Natural killer cell (primary cell): ENCODE results near the gene ZNF512. TPM values are rescaled to one million over a fixed set of nuclear protein-coding genes. Genes with fewer than 3 reads are reported as not detected.
A peak's percentile ranks its signal among the peaks of the same experiment; 100 is the strongest.
"Not testable (repeated sequence)": the region's sequence is repeated elsewhere in the genome, so short reads cannot be mapped to it uniquely, and the experiment has no call there.

Experiments
- ATAC-seq, 3 donors: fragments of 150-1000 bp in 2 of 3; fragments of 200-7000 bp in 1 of 3; cut with Tn5 transposase; 1 replicate in 1 of 3; 2 replicates in 2 of 3; pipeline ENCODE4 v1.10.0; 2021; ENCODE audit warnings: mild to moderate bottlenecking in 2 of 3, moderate library complexity in 2 of 3
- DNase-seq, 2 donors: peaks; one replicate each; pipeline versions ENCODE4 v3.0.0 to v3.0.0-alpha.2; 2013 to 2021; ENCODE audit warnings: mixed read lengths in 1 of 2
- H3K27ac ChIP-seq: one replicate; pipeline ENCODE4 v1.5.1; 2013; ENCODE audit warnings: mild to moderate bottlenecking, low read length
- H3K27me3 ChIP-seq: one replicate; pipeline ENCODE4 v1.6.1; 2013; ENCODE audit warnings: low read length; ENCODE audit not compliant: control insufficient read depth, insufficient read depth
- H3K36me3 ChIP-seq: one replicate; pipeline ENCODE4 v1.6.1; 2013; ENCODE audit warnings: low read length; ENCODE audit not compliant: control insufficient read depth, insufficient read depth
- H3K4me1 ChIP-seq: one replicate; pipeline ENCODE4 v1.6.1; 2013; ENCODE audit warnings: low read length; ENCODE audit not compliant: control insufficient read depth, insufficient read depth
- H3K4me3 ChIP-seq: one replicate; pipeline ENCODE4 v1.5.1; 2013; ENCODE audit warnings: low read length
- H3K9me3 ChIP-seq: one replicate; pipeline ENCODE4 v1.6.1; 2013; ENCODE audit warnings: low read length; ENCODE audit not compliant: control insufficient read depth, insufficient read depth
- H3K27ac Mint-ChIP-seq, 2 donors: one replicate each; pipeline ENCODE4 v1.8.0; 2022; ENCODE audit warnings: mild to moderate bottlenecking in 2 of 2, mixed read lengths in 2 of 2, moderate library complexity in 1 of 2
- H3K27me3 Mint-ChIP-seq, 2 donors: one replicate each; pipeline ENCODE4 v1.8.0; 2022; ENCODE audit warnings: low read depth in 2 of 2, mixed read lengths in 2 of 2
- H3K36me3 Mint-ChIP-seq: one replicate; pipeline ENCODE4 v1.8.0; 2022; ENCODE audit warnings: mixed read lengths
- H3K4me1 Mint-ChIP-seq, 2 donors: one replicate each; pipeline ENCODE4 v1.8.0; 2022; ENCODE audit warnings: mixed read lengths in 2 of 2
- H3K4me3 Mint-ChIP-seq: one replicate; pipeline ENCODE4 v1.8.0; 2022; ENCODE audit warnings: mild to moderate bottlenecking, moderate library complexity, mixed read lengths
- H3K9me3 Mint-ChIP-seq, 2 donors: one replicate each; pipeline ENCODE4 v1.8.0; 2022; ENCODE audit warnings: mixed read lengths in 2 of 2
- CTCF ChIP-seq: fragments of 200-600 bp; IDR thresholded peaks from one replicate; pipeline ENCODE4 v1.8.0; 2022; ENCODE audit warnings: antibody characterized with exemption
- WGBS: methylation state at CpG from one replicate; pipeline ENCODE4 v1.1.7; 2013; ENCODE audit warnings: missing lambda C conversion rate; ENCODE audit not compliant: insufficient coverage; 5-methylcytosine and 5-hydroxymethylcytosine counted together
- intact Hi-C: fragments of 100-400 bp; cut with micrococcal nuclease; formaldehyde crosslinking; loops from one replicate; pipeline ENCODE4 v1.14.2; 2022
- total RNA-seq, 4 donors: library from RNA; stranded (reverse); fragments of 120-200 nt in 1 of 4; gene quantifications; one replicate each; pipeline versions ENCODE4 v1.2.3 to v1.2.4, GENCODE V29; 2013 to 2022

ZNF512 gene, protein sequence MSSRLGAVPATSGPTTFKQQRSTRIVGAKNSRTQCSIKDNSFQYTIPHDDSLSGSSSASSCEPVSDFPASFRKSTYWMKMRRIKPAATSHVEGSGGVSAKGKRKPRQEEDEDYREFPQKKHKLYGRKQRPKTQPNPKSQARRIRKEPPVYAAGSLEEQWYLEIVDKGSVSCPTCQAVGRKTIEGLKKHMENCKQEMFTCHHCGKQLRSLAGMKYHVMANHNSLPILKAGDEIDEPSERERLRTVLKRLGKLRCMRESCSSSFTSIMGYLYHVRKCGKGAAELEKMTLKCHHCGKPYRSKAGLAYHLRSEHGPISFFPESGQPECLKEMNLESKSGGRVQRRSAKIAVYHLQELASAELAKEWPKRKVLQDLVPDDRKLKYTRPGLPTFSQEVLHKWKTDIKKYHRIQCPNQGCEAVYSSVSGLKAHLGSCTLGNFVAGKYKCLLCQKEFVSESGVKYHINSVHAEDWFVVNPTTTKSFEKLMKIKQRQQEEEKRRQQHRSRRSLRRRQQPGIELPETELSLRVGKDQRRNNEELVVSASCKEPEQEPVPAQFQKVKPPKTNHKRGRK
- 10 to 100 TPM; 26.5 to 40.9 (median 30.6) TPM for total RNA-seq
- total RNA-seq (2013) = 68.1 TPM

- ATAC-seq = peak; percentile 88 to 92 (median 92)
- peak within 1 kb of the TSS; percentile 83 to 95 for H3K27ac Mint-ChIP-seq
- H3K36me3 ChIP-seq = no peaks in the 10 kb centered on the region
- peaks cover 28% of the 10 kb centered on the region for H3K4me1 ChIP-seq
- H3K9me3 ChIP-seq = no peaks in the 10 kb centered on the region
- H3K9me3 Mint-ChIP-seq = no peaks in the 10 kb centered on the region
- peak within 1 kb of the TSS; percentile 66 for H3K4me3 ChIP-seq
- TF ChIP-seq CTCF = no peak
- intact Hi-C loops = loop anchor here (1.0 to 2.0 kb wide), 2 partner anchors 10 to 46 kb away; partner anchors contain the start of genes CCDC121 and GPN1
- no peaks in the 10 kb centered on the region for H3K36me3 Mint-ChIP-seq
- 3% methylated on average over 38 of the region's 38 CpGs for WGBS
- peak within 1 kb of the TSS; percentile 96 for H3K4me3 Mint-ChIP-seq
- DNase-seq = peak; percentile 66 to 86
- H3K27ac ChIP-seq = peak within 1 kb of the TSS; percentile 61
- peaks cover 43 to 51% of the 10 kb centered on the region in 2 donors for H3K4me1 Mint-ChIP-seq
- H3K27me3 Mint-ChIP-seq = peaks cover 18 to 31% of the 10 kb centered on the region in 2 donors
- H3K27me3 ChIP-seq = peaks cover 3% of the 10 kb centered on the region
Measured at GRCh38 chr2:27582695-27583389, at the start of gene ZNF512. Gene ZNF512, plus strand, starts transcription at chr2:27583042. Its CDS starts 71 bp downstream, at chr2:27583113.

- no peaks in the 10 kb centered on the region for H3K4me1 Mint-ChIP-seq
- DNase-seq = no peak
- H3K36me3 Mint-ChIP-seq = no peaks in the 10 kb centered on the region
- no peak overlapping the region for H3K4me3 Mint-ChIP-seq
- 92% methylated on average over 4 of the region's 4 CpGs for WGBS
- no peaks in the 10 kb centered on the region for H3K9me3 Mint-ChIP-seq
- TF ChIP-seq CTCF = no peak
- no peaks in the 10 kb centered on the region for H3K9me3 ChIP-seq
- no peaks in the 10 kb centered on the region for H3K4me1 ChIP-seq
- H3K27ac ChIP-seq = no peak overlapping the region
- ATAC-seq = no peak
- no peaks in the 10 kb centered on the region for H3K27me3 ChIP-seq
- H3K27me3 Mint-ChIP-seq = peaks cover 19 to 20% of the 10 kb centered on the region in 2 donors
- intact Hi-C loops = no loop called here
- no peak overlapping the region for H3K4me3 ChIP-seq
- no peaks in the 10 kb centered on the region for H3K36me3 ChIP-seq
- no peak overlapping the region for H3K27ac Mint-ChIP-seq
Measured at GRCh38 chr2:27537287-27537686, 45.6 kb upstream of the ZNF512 start.

GRCh38 chr2:27538839-27539450 lies 43.9 kb upstream of the ZNF512 start:
- H3K9me3 ChIP-seq, H3K4me1 Mint-ChIP-seq, H3K27me3 ChIP-seq, DNase-seq, H3K36me3 ChIP-seq, H3K4me1 ChIP-seq, H3K27ac Mint-ChIP-seq, ATAC-seq, H3K9me3 Mint-ChIP-seq, intact Hi-C loops, H3K27ac ChIP-seq, H3K36me3 Mint-ChIP-seq, H3K4me3 Mint-ChIP-seq, H3K4me3 ChIP-seq: not testable (repeated sequence)
- WGBS = no CpG with 5 or more reads among the region's 6 CpGs
- H3K27me3 Mint-ChIP-seq = peaks cover 13 to 16% of the 10 kb centered on the region in 2 donors

DNA sequence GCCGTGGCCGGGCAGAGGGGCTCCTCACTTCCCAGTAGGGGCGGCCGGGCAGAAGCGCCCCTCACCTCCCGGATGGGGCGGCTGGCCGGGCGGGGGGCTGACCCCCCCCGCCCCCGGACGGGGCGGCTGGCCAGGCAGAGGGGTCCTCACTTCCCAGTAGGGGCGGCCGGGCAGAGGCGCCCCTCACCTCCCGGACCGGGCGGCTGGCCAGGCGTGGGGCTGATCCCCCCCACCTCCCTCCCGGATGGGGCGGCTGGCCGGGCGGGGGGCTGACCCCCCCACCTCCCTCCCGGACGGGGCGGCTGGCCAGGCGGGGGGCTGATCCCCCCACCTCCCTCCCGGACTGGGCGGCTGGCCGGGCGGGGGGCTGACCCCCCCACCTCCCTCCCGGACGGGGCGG lies 43.2 kb upstream of the ZNF512 start:
- DNase-seq, intact Hi-C loops, ATAC-seq, H3K27me3 ChIP-seq, H3K9me3 Mint-ChIP-seq, H3K27ac Mint-ChIP-seq, H3K27ac ChIP-seq, H3K4me1 Mint-ChIP-seq, H3K9me3 ChIP-seq, H3K36me3 Mint-ChIP-seq, H3K4me1 ChIP-seq, H3K4me3 Mint-ChIP-seq, H3K36me3 ChIP-seq, H3K4me3 ChIP-seq: not testable (repeated sequence)
- no CpG with 5 or more reads among the region's 35 CpGs for WGBS
- H3K27me3 Mint-ChIP-seq = peaks cover 9 to 13% of the 10 kb centered on the region in 2 donors
